Stimulated activated CD4-positive, alpha-beta T cell treated with anti-CD3 and anti-CD28 coated beads, Interleukin-2, amount 100 ng/mL, for 48 hours (primary cell): ENCODE data around the gene OR10V1.
"Not testable (repeated sequence)": the region's sequence is repeated elsewhere in the genome, so short reads cannot be mapped to it uniquely, and the experiment has no call there.

Experiments
- DNase-seq, 2 donors: peaks; one replicate each; pipeline ENCODE4 v3.0.0-alpha.2; 2020

The OR10V1 gene

GRCh38 chr11:59708537-59708936 lies 5.1 kb downstream of the OR10V1 start:
- DNase-seq = no peak

- no peak for DNase-seq
Observed at GRCh38 chr11:59707371-59707770, 6.3 kb downstream of the OR10V1 start.

DNA sequence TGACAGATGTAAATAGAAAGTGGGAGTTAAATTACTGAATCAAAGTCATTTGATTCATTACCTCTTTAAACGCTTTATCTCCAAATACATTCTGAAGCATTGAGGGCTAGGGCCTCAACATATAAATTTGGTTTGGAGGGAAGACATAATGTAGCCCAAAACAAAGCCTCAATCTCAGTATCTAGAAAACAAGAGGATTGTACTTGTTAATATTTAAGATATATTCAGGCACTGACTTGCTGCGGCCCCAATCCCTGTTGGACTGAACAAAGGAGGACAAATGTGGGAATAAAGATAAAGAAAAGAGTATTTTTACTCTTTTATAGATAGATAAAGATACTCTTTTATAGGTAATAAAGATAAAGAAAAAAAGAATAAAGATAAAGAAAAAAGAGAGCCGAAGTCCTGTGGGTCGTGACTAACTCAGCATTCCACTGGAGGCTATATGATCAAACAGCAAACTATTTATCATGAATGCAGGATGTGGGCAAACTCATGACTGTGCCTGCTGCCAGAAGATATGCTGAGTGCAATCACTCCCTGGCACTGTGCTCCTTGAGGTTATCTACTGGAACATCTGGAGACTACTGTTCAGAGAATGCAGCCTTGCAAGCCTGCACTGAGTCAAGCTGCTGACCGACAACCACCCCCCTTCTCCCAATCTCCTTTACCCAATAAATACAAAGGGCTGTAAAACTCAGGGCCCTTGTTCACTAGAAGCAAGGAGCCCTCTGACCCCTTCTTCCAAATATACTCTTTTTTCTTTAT lies 6.9 kb downstream of the OR10V1 start:
- DNase-seq = no peak

DNA sequence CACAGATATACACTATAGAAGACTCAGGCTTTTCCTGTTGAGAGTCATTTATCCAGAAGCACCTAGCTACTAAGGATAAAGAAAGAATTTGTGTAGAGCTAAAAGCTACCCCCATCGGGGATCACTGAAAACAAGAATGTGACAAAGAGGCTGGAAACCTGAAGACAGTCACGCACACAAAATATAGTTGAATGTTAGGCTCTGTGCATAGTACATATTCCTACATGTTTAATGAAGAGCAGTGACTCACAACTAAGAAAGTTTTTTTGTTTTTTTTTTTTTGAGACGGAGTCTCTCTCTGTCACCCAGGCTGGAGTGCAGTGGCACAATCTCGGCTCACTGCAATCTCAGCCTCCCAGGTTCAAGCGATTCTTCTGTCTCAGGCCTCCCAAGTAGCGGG lies 8.4 kb downstream of the OR10V1 start:
- DNase-seq = no peak

- not testable (repeated sequence) for DNase-seq
Observed at GRCh38 chr11:59703515-59703914, 10.1 kb downstream of the OR10V1 start.

DNA sequence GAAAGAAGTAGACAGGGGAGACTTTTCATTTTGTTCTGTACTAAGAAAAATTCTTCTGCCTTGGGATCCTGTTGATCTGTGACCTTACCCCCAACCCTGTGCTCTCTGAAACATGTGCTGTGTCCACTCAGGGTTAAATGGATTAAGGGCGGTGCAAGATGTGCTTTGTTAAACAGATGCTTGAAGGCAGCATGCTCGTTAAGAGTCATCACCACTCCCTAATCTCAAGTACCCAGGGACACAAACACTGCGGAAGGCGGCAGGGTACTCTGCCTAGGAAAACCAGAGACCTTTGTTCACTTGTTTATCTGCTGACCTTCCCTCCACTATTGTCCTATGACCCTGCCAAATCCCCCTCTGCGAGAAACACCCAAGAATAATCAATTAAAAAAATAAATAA lies 13.5 kb downstream of the OR10V1 start:
- not testable (repeated sequence) for DNase-seq

GRCh38 chr11:59698506-59698905 lies 15.1 kb downstream of the OR10V1 start:
- no peak for DNase-seq

DNA sequence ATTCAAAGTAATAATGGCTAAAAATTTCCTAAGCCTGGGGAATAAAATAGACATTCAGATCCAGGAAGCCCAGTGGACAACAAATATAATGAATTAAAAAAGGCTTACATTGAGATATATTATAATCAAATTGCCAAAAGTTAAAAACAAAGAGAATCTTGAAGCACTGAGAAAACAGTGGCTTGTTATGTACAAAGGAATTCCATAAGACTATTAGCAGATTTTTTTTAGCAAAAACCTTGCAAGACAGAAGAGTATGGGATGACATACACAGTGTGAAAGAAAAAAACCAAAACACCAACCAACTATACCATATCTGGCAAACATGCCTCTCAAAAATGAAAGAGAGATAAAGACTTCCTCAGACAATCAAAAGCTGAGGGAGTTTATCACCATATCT lies 20.7 kb downstream of the OR10V1 start:
- no peak for DNase-seq

GRCh38 chr11:59691156-59691555 lies 22.5 kb downstream of the OR10V1 start:
- no peak for DNase-seq

- DNase-seq = no peak
Observed at GRCh38 chr11:59689015-59689414, 24.6 kb downstream of the OR10V1 start.

DNA sequence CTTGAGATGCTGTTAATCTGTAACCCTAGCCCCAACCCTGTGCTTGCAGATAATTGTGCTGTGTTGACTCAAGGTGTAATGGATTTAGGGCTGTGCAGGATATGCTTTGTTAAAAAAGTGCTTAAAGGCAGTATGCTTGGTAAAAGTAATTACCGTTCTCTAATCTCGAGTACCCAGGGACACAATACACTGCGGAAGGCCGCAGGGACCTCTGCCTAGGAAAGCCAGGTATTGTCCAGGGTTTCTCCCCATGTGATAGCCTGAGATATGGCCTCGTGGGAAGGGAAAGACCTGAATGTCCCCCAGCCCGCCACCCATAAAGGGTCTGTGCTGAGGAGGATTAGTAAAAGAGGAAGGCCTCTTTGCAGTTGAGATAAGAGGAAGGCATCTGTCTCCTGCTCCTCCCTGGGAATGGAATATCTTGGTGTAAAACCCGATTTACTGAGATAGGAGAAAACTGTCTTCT lies 32.4 kb downstream of the OR10V1 start:
- DNase-seq = not testable (repeated sequence)

DNA sequence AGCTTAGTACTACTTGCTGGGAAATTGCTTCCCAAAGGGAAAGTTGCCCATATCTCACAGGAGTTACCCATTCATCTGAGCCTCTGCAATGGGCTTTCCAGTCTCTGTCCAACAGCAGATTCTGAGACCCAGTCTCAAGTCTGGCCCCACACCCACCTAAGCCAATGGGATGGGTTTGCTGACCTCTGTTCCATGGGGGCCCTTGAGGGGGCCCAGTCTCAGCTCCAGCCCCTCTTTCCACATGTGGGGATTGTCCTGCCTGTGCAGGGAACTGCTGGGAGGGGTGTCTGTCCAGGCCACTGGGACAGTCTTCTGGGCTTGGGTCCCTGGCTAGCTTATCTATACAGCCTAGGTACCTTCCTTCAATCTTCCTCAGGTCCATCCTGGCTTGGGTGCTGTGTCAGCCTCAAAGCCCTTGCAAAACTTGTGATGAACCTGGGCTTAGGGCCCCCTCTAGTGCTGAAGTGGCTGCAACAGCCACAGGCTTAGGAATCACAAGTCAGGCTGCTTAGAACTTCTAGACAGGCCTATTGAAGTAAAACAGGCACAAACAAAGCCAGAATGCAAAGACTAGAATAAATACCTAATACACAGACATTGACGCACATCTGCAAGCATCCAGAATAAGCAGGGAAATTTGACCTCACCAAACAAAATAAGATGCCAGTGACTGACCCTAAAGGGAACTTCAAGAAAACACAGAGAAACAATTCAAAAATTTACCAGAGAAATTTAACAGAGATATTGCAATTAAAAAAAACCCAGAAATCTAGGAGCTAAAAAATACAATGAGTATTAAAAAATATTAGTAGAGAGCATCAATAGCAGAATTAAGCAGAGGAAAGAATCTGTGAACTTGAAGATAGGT lies 33.1 kb downstream of the OR10V1 start:
- peak; percentile 28 to 33 for DNase-seq

DNA sequence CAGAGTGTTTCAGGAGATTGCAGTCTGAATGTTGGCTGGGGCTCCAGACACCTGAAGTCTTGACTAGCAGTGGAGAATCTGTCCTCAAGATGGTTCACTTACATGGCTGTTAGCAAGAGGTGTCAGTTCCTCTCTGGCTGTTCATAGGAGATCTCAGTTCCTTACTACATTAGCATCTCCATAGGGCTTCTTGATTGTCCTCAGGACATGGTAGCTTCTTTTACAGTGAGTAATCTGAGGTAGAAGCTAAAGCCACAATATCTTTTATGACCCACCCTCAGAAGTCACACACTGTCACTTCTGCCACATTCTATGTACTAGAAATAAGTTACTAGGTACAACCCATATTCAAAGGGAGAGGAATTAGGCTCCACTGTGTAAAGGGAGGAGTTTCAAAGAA lies 34.3 kb downstream of the OR10V1 start:
- no peak for DNase-seq

DNA sequence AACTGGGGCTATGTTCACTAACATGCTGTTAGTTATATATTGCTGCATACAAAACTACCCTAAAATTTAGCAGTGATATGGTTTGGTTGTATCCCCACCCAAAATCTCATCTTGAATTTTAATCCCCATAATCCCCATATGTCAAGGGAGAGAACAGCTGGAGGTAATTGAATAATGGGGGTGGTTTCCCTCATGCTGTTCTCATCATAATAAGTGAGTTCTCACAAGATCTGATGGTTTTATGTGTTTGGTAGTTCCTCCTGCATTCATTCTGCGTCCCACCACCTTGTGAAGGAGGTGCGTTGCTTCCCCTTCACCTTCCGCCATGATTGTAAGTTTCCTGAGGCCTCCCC lies 34.9 kb downstream of the OR10V1 start:
- DNase-seq = no peak

DNA sequence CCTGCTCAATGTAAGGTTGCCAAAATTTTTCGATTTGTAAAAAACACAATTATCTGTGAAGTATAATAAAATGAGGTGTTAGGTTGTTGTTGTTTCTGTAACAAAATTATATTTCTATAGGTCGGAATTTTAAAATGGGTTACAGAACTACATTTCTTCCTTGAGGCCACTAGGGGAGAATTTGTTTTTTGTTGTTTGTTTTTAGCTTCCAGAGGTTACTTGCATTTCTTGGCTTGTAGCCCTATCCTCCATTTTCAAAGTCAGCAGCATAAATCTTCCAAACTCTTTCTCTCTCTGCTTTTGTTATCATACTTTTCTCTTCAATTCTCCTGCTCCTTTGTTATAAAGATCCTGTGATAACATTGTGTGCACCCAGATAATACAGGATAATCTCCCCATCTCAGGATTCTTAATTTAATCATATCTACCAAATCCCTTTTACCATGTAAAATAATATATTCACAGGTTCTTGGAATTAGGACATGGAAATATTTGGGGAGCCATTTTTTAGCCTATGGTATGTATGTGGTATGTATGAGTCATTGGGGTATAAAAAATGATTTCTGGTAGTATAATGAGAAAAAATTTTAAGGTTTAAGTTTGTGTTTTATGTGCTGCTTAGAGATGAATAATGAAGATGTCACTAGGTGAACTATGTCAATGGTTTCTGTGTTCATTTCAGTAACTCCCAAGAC lies 35.4 kb downstream of the OR10V1 start:
- no peak for DNase-seq

DNA sequence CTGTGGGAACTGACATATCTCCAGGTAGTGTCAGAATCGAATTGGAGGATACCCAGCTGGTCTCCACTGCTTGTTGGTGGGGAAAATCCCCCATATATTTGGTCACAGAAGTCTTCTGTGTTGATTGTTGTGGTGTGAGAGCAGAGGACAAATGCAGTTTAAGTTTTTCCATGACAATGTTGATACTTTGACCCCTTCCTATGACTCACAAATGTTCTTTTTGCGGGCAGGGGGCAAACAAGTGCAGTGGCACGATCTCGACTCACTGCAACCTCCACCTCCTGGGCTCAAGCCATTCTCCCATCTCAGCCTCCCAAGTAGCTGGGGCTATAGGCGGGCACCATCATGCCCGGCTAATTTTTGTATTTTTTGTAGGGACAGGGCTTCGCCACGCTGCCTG lies 37.4 kb downstream of the OR10V1 start:
- no peak for DNase-seq

GRCh38 chr11:59674291-59674690 lies 39.4 kb downstream of the OR10V1 start:
- DNase-seq = no peak

- DNase-seq = no peak
Observed at GRCh38 chr11:59673291-59673690, 40.4 kb downstream of the OR10V1 start.

DNA sequence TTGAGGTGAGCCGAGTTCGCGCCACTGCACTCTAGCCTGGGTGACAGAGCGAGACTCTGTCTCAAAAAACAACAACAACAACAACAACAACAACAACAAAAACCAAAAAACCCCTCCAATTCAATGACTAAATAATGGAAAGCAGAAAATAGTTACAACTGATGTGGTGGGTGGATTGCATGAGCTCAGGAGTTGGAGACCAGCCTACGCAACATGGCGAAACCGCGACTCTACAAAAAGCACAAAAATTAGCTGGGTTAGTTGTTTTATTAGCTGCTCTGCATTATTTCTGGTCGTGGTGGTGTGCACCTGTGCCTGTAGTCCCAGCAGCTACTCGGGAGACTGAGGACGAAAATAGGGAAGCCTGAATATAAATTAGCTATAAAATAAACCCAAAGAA lies 42.2 kb downstream of the OR10V1 start:
- no peak for DNase-seq

DNA sequence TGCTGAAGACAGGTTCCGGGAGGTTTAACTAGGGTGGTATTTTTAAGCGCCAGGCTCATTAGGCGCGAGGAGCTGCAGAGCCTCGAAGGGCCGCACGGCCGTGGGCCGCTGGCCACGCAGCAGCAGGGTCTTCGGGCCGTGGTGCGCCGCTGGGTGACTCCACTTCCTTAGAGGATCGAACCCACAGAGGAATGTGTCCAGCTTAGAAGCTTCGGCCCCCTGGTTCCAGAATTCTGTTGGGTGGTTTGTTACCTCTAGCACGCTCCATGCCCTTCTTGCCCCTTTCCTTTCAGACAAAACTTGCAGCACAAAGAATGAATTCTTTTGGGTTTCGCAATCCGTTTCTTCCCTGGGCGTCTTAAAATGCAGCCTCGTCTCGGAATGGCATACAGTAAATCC lies 44.0 kb downstream of the OR10V1 start:
- no peak for DNase-seq

DNA sequence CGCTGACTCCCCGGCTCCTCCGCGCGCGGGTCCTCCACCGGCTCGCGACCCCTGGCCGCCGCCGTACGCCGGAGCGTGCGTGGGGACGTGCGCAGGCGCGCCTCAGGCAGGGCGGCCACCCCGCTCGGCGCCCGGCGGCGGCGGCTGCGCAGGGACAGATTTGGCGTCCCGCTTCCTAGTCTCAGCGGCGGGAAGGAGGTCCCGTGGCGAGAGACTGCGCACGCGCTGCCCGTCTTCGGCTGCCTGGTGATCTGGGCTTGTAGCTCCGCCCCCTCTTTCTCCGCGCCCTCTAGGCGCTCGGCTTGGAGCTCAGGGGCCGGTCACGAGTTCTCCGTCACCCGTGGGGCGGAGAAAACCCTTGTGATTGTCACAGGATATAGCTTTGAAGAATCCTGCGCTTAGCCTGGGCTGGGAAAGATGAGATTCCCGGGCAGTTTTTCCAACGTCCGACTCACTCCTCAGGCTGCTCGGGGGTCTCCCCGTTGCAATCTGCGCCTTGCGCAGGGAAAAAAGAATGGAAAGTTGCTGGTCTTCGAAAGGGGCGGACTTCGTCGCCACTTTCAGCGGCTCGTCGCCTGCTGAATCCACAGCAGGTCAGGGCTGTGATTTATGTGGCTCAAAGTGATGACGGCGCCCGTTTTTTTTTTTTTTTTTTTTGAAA lies 44.6 kb downstream of the OR10V1 start, which contains the start of gene PATL1:
TSS of gene PATL1 (minus strand) at position 88 of the 661 bp plus-strand sequence. CDS start 142 bp downstream, outside the sequence.
- DNase-seq = peak; percentile 96

DNA sequence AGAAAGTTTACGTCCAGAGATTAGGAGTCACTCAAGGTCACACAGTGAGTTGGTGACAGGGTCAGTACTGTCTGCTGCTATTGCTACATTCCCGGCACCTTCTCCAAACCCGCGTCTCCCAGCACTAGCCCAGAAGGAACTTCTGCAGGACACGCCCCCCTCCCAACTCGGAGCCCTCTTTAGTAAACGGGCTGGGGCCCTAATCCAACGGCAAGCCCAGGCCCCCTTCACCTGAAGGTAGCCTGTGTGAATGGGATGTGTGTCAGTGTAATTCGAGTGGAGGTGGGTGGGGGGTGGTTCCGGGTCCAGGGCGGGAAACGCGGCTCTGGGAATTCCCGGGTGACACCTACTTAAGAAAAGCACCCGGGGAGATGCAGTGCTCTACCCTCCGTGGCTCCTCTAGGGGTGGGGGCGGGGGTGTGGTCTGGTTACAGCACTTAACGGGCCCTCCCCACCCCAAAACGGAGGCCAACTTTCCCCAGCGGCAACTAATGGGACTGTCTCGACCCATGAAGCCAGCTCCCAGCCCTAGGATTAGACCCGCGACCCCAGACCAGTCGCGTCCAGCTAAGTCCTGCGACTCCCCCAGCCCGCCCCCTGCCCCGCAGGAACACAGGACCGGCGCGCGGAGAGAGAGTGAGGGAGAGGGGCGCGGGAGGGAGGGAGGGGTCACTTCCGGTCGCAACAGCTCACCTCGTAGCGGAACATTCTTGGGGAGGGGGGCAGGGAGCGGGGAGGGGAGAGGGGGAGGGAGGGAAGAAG lies 45.3 kb downstream of the OR10V1 start:
- DNase-seq = peak; percentile 52 to 57
